Transverse colon (tissue), 4 donors: ENCODE measurements around the gene RACGAP1. TPM values are rescaled to one million over a fixed set of nuclear protein-coding genes. Genes with fewer than 3 reads are reported as not detected.

Experiments
- DNase-seq: peaks from one replicate; pipeline ENCODE4 v3.0.0-alpha.2; 2019
- H3K27ac ChIP-seq, 4 donors: fragments of 200-600 bp; sonication (generic); 2 replicates each; pipeline ENCODE4 v1.5.1; 2016 to 2018; ENCODE audit warnings: inconsistent platforms in 4 of 4
- H3K27me3 ChIP-seq: fragments of 200-600 bp; sonication (generic); 2 replicates; pipeline ENCODE4 v1.5.1; 2017; ENCODE audit warnings: inconsistent platforms
- H3K36me3 ChIP-seq, 4 donors: fragments of 200-600 bp; sonication (generic); 2 replicates each; pipeline ENCODE4 v1.5.1; 2017 to 2019; ENCODE audit warnings: inconsistent platforms in 4 of 4
- H3K4me1 ChIP-seq, 4 donors: fragments of 200-600 bp; sonication (generic); 2 replicates each; pipeline ENCODE4 v1.5.1; 2017 to 2020; ENCODE audit warnings: inconsistent platforms in 4 of 4
- H3K4me3 ChIP-seq, 4 donors: fragments of 200-600 bp; sonication (generic); 1 replicate in 1 of 4; 2 replicates in 3 of 4; pipeline versions ENCODE4 v1.5.1 to v1.6.1; 2017 to 2019; ENCODE audit warnings: inconsistent platforms in 4 of 4
- H3K9me3 ChIP-seq, 2 donors: fragments of 200-600 bp; sonication (generic); 2 replicates each; pipeline ENCODE4 v1.5.1; 2017 to 2019; ENCODE audit warnings: inconsistent platforms in 2 of 2
- CTCF ChIP-seq, 5 experiments: fragments of 200-600 bp in 3 of 5; fragments of 450-650 bp in 2 of 5; sonication (generic) in 3 of 5; IDR thresholded peaks; 1 replicate in 2 of 5; 2 replicates in 3 of 5; pipeline ENCODE4 v1.5.1; 2016 to 2017; ENCODE audit warnings: antibody characterized with exemption in 5 of 5, inconsistent platforms in 3 of 5, mild to moderate bottlenecking in 2 of 5, moderate library complexity in 1 of 5
- EP300 ChIP-seq: sonication (generic); formaldehyde crosslinking; IDR thresholded peaks from one replicate; pipeline ENCODE4 v1.6.1; 2017; ENCODE audit warnings: antibody characterized with exemption, low read depth
- POLR2A ChIP-seq: fragments of 450-650 bp; IDR thresholded peaks from one replicate; pipeline ENCODE4 v1.6.1; 2016; ENCODE audit warnings: antibody characterized with exemption, mild to moderate bottlenecking, moderate library complexity
- POLR2AphosphoS5 ChIP-seq, 3 donors: sonication (generic); formaldehyde crosslinking; IDR thresholded peaks; one replicate each; pipeline ENCODE4 v1.6.1; 2016; ENCODE audit warnings: antibody characterized with exemption in 3 of 3
- WGBS, 2 donors: methylation state at CpG; one replicate each; pipeline ENCODE4 v1.1.5; 2018; ENCODE audit warnings: low coverage in 1 of 2; 5-methylcytosine and 5-hydroxymethylcytosine counted together
- in situ Hi-C, 4 donors: fragments of 200-750 bp; cut with MboI; loops; one replicate each; pipeline versions ENCODE4 v1.15.0 to v1.15.1; 2017; ENCODE audit warnings: low sequenced_read_pairs in 3 of 4, low pct_ligation_motif_present in 1 of 4, low pct_unique_long_range_greater_than_20kb in 1 of 4
- intact Hi-C: fragments of 100-400 bp; cut with DNase I; formaldehyde crosslinking; loops from one replicate; pipeline ENCODE4 v1.15.1; 2023; ENCODE audit warnings: low total_unique reads
- total RNA-seq, 4 donors: library from RNA; depleted of rRNA; stranded (reverse); fragments of >200 nt; gene quantifications; one replicate each; pipeline ENCODE4 v1.1.0, GENCODE V29; 2016

The RACGAP1 gene
- total RNA-seq, 4 donors from 2014 or later: 5.0 to 13.4 (median 9.3) TPM

GRCh38 chr12:49959685-49960473, 65.4 kb downstream of the RACGAP1 start:
- intact Hi-C loops: loop anchor here (10.0 kb wide), 1 partner anchor 225 kb away; no protein-coding TSS in a partner anchor
- DNase-seq: no peak
- H3K9me3 ChIP-seq: no peaks in the 10 kb centered on the region
- 23 to 32% methylated on average over 8 to 11 of the region's 11 CpGs for WGBS, 2 donors
- H3K27ac ChIP-seq: no peak overlapping the region
- H3K4me3 ChIP-seq: no peak overlapping the region
- H3K4me1 ChIP-seq: peaks cover 0 to 11% (median 7%) of the 10 kb centered on the region in 4 donors
- H3K27me3 ChIP-seq: peaks cover 87% of the 10 kb centered on the region
- H3K36me3 ChIP-seq: no peaks in the 10 kb centered on the region
- in situ Hi-C loops: loop anchor here in 1 of 4 donors (25.0 kb wide), 1 partner anchor 227 kb away; no protein-coding TSS in a partner anchor
- no peak for TF ChIP-seq POLR2A
- TF ChIP-seq CTCF (IDR thresholded peaks at IDR 0.05): no peak
- no peak for TF ChIP-seq EP300
- TF ChIP-seq POLR2AphosphoS5 (IDR thresholded peaks at IDR 0.05): no peak

- in situ Hi-C loops: loop anchor here in 1 of 4 donors (25.0 kb wide), 1 partner anchor 230 kb away; no protein-coding TSS in a partner anchor
- Histone ChIP-seq H3K36me3 (no peaks in the 10 kb centered on the region), H3K27me3 (peaks cover 87% of the 10 kb centered on the region), H3K9me3 (no peaks in the 10 kb centered on the region), H3K27ac (no peak overlapping the region), H3K4me3 (no peak overlapping the region), H3K4me1 (peaks cover 0 to 11% (median 7%) of the 10 kb centered on the region in 4 donors)
- intact Hi-C loops: no loop called here
- DNase-seq: no peak
- TF ChIP-seq POLR2AphosphoS5 (IDR thresholded peaks at IDR 0.05): no peak
Measured at GRCh38 chr12:49957570-49957967, 67.7 kb downstream of the RACGAP1 start.

- Histone ChIP-seq H3K4me1 (peaks cover 0 to 11% (median 7%) of the 10 kb centered on the region in 4 donors), H3K27ac (no peak overlapping the region), H3K27me3 (peaks cover 81% of the 10 kb centered on the region), H3K36me3 (no peaks in the 10 kb centered on the region), H3K9me3 (no peaks in the 10 kb centered on the region), H3K4me3 (no peak overlapping the region)
- no peak for DNase-seq
- TF ChIP-seq POLR2A (no peak), EP300 (no peak), POLR2AphosphoS5 (IDR thresholded peaks at IDR 0.05) (no peak), CTCF (IDR thresholded peaks at IDR 0.05) (no peak)
- intact Hi-C loops (no loop called here), in situ Hi-C loops (loop anchor here in 1 of 4 donors (25.0 kb wide), 1 partner anchor 230 kb away; no protein-coding TSS in a partner anchor)
- 70 to 75% methylated on average over 6 of the region's 6 CpGs for WGBS, 2 donors
Measured at GRCh38 chr12:49956663-49957569, 68.4 kb downstream of the RACGAP1 start.

- TF ChIP-seq POLR2A (no peak), CTCF (IDR thresholded peaks at IDR 0.05) (no peak), POLR2AphosphoS5 (IDR thresholded peaks at IDR 0.05) (no peak), EP300 (no peak)
- intact Hi-C loops (no loop called here), in situ Hi-C loops (loop anchor here in 1 of 4 donors (25.0 kb wide), 1 partner anchor 231 kb away; no protein-coding TSS in a partner anchor)
- Histone ChIP-seq H3K4me3 (no peak overlapping the region), H3K36me3 (no peaks in the 10 kb centered on the region), H3K4me1 (peaks cover 0 to 7% (median 3%) of the 10 kb centered on the region in 4 donors), H3K27me3 (peaks cover 74% of the 10 kb centered on the region), H3K9me3 (no peaks in the 10 kb centered on the region), H3K27ac (no peak overlapping the region)
- DNase-seq: no peak
- 86% methylated on average over 13 of the region's 13 CpGs; no CpG with 5 or more reads in 1 of the 2 donors for WGBS, 2 donors
Measured at GRCh38 chr12:49955899-49956662, 69.2 kb downstream of the RACGAP1 start.
